HTR-8/SVneo (cell line): Measurements from ENCODE around the gene NPAS3.

Source experiments
- DNase-seq: peaks from one replicate; pipeline ENCODE4 v3.0.0; 2011; ENCODE audit warnings: low spot score, mixed read lengths; ENCODE audit not compliant: insufficient read length
- FAIRE-seq: peaks from 2 replicates; lab custom pipeline; 2011; peaks lifted over from hg19 to GRCh38; lab: Jason Lieb, UNC

Gene NPAS3

DNA sequence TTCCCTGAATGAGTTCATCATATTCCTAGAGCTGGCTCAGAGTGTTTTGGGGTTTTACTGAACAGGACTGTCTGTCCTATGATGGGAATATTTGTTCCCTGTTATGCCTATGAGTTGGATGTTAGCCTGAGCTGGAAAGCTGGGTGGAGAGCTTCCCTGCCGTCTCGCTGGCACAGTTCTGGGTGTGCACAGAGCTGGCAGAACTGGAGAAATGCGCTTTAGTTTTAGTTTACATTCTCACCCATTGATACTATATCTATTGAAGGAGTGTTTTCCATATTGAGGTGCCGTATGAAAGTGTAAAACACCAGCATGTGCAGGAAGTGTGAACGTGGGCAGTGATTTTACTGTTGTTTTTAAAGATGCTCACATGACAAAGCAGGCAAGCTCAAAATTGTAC is 549.9 kb downstream of the NPAS3 start:
- DNase-seq: no peak
- FAIRE-seq: no peak

DNA sequence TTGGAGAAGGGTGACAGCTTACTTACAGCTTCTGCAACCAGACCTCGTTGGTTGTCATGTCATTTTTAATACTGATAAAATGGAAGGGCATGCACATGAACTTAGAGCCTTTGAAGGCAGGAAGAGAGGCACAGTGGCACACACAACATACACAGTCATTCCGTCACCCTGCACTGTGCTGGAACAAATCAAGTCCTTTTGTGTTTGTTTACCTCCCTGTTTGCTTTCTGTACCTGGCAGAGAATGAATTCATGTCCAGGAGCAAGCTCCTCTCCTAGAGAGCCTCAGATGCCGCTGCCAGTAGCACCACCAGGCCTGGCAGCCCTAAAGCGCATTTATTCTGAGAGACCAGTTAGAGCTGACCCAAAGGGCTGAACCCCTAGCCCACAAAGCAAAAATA is 551.9 kb downstream of the NPAS3 start:
- DNase-seq (no peak), FAIRE-seq (peak; percentile 4)

DNA sequence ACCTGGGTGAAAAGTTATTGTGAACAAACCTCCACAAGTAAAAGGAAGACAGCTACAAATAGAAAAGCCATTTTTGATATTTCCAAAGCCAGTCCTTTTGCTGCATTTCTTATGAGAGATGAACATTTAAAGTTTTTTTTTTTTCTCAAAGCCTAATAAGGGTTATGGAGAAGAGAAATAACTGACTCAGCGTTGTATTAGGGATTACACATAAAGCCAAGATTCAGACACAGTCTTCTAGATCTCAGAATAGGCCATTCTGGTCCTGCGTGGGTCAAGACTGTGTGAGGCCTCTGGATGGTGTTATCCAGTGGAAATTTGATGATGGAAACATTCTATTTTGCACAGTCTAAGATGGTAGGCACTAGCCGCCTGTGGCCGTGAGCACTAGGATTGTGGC is 552.4 kb downstream of the NPAS3 start:
- FAIRE-seq (no peak), DNase-seq (no peak)

DNA sequence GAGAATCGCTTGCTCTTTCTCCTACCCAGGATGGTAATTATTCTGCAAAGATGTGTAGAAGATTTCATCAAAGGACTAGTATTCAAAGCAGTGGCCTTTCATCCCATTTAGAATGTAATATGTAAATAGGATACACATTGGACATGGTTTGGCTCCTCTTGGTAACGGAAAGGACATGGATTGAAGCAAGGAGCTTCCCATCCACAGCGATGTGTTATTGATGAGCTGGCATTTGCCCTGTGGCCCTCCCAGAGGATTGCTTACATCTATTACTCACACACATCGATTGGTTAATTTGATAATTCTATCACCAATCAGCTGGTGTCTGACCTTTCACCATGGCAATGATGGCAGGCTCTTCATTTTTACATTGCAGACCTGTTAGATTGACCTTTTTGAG is 553.8 kb downstream of the NPAS3 start:
- no peak for DNase-seq
- no peak for FAIRE-seq

DNA sequence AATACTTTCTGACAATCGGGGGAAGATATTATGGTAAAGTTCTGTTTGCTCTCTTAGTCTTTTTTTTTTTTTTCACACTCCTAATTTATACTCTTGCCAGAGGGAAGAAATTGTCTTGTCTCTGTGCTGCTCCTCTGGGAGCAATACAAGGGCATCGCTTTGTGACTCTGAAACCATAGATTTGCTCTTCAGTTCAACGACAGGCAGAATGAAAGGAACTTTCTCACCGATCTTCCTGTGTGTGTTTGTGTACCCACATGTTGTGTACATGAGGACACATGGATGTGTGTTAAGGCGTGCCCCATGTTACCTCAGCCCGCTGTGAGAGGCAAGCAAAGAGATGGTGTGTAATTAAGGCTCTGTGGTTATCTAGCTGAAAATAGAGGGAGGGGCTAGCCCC is 554.6 kb downstream of the NPAS3 start:
- DNase-seq (no peak), FAIRE-seq (peak; percentile 16)

DNA sequence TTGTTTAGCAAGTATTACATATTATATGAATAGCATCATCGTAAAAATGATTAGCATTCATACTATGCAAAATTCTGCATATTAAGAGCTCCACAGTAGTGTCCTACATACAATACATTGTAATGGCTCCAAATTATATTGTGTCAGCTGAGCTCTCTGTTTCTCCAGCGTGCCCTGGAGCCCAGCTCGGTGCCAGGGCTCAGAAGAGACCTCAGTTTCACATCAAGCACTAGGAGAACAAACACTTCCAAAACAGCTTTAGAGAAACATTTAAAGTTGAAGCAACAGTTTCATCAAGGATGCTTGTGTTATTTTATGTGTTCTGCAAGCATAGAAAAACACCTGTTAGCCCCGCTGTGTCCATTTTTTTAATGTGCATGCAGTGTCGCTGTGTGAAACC is 555.3 kb downstream of the NPAS3 start:
- FAIRE-seq: no peak
- no peak for DNase-seq

DNA sequence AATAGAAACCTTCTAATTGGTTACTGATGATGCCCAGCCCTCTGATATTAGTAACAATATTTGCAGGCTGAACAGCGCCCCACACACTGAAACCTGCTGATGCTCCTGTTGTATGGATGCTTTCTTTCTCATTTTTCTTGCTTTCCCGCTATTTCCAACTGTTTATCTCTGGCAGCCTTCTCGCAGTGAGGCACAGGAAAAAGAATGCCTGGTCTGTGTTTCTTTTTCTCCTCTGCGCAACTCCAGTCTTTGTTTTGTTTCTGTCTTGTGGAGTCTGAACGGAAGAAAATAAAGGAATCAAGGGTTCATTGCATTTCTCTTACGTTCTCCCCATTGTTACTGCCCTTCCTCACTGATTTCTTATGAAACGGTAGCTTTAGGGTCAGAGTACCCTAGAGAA is 561.0 kb downstream of the NPAS3 start:
- DNase-seq (no peak), FAIRE-seq (no peak)

DNA sequence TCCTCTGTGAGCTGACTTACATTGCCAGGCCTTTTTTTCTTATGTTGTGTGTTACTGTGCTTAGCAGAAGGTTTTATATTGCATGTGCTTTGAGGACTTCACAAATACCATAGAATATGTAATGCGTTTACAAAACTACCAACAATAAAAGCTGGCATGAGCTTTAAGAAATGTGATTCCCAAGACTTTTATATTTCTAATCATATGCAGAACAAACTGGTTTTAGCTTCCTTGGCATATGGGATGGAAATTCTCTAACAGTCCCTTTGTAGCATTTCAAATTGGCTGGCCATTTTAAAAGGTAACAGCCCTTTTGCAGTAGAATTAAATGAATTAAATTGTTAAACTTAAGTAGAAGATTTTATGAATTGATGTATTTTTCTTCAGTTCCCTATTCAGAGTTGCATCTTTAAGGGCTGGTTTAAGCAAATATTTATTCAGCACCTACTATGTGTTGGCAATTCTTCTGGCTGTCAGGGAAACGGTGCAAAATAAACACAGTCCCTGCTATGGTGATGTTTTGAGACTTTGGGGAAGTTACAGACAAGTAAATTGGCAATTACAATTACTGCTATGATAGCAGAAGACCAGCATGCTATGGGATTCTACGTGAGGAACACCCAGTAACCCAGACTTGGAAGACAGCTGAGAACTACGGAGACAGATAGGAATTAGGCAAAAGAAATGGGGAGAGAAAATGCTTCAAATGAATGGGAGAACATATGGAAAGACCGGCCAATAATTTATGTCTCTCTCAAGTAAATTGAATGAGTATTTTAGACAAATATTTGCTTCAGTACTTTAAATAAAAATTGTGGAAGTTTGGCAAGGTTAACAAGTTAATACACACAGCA is 565.8 kb downstream of the NPAS3 start:
- DNase-seq (no peak), FAIRE-seq (no peak)

DNA sequence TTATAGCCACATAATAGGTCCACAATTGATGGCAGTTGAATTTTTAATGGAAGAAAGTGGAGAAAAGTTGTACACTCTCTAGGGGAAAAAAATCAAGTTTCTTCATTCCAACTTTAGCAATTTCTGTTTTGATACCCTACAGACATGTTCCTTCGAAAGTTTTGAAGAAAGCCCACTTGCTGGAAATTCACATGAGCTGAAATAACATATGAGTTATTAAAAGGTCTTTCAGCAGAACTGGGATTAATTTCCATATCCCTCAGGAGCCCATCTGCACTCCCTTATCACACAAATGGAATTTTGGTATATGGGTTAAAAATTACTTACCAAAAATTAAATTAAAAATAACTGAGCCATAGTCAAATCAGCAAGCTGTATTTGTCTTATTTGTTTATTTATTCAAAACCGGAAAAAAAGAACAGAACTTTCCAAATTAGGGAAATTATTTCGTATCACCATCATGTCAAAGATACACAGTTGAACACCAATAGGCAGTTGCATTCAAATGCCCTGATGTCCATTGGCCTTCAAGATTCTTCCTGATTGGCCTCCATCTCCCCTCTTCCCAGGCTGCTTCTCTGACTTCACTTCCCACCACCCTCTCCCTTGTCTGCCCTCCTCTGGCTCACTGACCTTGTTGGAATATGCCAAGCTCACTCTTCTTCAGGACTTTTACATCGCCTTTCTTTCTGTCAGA is 566.7 kb downstream of the NPAS3 start:
- DNase-seq (no peak), FAIRE-seq (no peak)

DNA sequence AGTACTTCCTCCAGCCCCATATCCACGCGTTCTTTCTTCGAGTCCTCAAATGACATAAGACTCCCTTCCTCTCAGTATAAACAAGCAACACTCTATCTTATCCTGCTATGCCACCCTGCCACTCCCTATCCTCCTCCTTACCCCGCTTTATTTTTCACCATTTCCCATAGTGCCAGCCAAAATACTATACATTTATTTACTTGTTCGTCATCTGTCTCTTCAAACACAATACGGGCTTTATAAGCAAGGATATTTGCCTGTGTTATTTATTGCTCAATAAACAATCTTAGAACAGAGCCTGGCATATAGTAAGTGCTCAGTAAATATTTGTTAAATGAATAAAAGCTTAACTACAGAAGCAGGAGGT is 567.3 kb downstream of the NPAS3 start:
- no peak for DNase-seq
- FAIRE-seq: no peak

DNA sequence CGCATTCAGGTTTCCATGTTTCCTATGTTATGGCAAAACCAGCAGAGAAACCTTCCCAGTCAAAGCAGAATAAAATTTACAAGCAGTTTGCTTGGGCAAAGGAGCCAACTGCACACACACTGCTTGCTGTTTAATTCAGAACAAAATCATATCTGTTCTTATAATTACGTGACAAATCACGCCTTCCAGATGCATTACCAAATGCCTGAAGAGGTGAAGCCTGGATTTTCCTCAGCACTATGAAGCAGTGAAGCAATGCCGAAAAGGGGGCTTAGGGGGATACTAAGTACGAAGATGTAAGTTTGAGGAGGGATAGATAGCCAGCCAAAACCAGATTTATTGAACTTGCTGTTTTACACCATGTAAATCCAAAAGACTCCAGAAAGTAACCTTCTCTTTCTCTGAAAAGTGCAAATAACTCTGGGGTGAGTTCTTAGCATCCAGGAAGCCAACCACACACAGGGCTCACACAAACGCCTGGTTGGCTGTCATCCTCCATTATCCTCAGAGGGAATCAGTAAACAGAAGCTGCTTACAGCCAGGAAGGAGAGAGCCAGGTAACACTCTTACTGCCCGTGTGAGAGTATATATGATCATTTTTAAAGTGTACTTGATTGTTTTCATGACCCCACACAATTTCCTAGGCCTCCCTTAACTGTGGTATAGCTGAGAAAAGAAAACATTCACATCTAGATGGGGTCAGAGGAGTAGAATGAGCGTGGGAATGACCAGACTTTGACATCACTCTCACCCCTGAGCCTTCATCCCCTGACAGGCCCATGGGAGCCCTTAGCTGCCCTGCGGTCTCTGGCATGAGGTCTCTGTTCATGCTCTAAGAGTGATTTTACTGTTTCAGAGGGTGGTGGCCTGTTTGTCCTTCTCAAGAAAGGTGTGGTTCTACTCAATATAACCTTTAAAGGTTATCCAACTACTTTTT is 569.7 kb downstream of the NPAS3 start:
- no peak for DNase-seq
- FAIRE-seq: no peak

DNA sequence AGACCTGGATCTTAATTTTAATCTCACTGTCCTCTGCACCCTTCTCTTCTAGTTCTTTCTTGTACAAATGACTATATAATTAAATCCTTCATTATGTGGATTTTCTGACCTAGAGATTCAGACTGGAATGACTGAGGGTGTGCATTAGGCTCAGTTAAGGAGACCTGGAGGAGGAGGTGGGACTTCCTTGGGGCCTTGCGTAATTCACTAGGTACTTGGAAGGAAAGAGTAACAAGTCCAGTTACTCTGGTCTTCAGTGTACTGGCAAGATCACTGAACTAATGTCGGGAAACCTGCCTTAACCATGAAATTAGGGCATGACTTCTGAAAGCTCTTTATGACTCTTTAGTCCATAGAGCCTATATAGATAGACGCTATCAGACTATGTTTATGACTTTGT is 570.8 kb downstream of the NPAS3 start:
- FAIRE-seq: no peak
- no peak for DNase-seq

DNA sequence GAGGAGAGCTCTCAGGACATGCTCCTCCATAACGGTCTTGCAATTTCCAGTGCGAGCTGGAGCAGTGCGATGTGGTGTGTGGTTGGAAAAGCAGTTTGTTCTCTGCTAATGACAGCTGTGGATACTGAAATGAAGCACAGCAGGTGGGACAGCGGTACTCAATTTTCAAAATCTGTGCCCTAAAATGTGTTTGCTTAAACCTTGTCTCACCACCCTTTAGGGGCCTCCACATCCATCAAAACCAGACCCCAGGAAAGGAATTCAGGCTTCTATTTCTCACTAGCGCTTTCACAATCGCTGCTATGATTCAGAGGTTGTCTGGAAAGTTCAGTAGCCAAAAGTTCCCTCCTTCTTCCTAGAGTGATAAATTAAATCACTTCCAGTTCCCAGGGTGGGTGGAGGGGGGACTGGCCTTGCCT is 571.4 kb downstream of the NPAS3 start:
- FAIRE-seq (no peak), DNase-seq (peak; percentile 3)

DNA sequence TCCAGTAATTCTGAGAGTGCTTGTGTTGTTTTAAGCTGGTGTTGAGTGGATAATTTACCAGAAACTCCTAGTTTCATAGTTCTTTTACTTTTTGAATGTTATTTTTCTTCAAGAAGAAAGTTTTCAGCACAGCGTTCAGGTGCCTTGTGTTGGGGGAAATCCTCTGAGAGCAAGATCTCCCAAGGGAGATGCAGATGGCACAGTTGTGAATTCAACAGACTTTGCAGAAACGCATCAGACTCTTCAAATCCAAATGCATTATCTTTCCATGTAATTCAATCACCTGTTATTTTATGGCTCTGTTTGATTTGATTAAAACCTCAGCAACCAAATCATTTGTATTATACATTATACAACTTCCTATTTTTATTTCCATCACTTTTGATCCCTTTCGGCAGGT is 572.3 kb downstream of the NPAS3 start:
- no peak for FAIRE-seq

DNA sequence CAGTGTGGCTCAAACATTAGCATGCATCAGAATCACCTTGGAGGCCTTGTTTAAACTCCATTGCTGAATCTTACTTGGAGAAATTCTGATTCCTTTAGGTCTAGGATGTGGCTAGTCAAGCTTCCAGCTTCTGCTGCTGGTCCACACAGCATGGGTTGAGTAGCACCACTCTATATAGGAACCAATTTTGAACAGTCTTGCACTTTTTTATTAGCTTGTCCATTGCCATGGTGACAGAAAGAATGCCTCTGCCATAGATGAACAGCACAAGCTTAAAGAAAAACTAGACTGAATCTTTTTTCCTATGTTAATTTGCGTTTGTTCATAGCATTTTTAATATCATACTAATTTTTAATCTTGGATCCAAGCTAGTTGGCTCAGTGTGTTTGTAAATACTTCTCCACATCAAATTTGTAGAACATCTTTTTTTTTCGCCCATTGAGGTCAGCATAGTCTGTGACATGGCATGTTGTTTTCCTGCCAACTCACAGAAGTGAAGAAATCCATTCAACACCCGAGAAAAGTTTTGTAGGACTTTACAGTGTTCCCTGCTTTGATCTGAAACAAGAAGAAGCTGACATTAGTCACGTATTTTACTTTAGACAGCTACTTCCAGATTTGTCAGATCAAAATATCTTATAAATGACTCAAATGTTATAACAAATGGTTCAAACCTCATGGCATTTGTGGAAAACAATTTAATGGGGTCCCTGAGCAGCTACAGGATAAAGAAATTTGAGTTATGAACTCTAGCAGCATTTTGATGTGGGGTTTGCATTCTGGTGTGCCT is 573.4 kb downstream of the NPAS3 start:
- FAIRE-seq: no peak
- DNase-seq: peak; percentile 6

More for the DNA sequence above, 572.3 kb downstream of the NPAS3 start:
- no peak for DNase-seq

DNA sequence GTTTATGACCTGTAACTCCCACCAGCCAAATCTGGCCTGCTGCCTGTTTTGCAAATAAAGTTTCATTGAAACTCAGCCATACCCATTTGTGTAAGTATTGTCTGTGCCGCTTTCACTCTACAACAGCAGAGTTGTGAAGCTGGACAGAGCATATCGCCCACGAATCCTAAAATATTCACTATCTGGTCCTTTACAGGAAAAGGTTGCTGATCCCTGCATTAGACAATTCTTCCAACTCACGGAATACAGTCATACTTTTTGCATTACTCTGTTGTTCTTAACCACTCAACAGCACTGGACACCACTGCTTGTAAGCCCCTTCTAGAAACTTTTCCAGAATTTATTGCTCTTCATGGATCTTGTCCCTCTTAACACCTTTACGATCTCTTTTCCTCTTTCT is 576.8 kb downstream of the NPAS3 start:
- no peak for FAIRE-seq
- no peak for DNase-seq

DNA sequence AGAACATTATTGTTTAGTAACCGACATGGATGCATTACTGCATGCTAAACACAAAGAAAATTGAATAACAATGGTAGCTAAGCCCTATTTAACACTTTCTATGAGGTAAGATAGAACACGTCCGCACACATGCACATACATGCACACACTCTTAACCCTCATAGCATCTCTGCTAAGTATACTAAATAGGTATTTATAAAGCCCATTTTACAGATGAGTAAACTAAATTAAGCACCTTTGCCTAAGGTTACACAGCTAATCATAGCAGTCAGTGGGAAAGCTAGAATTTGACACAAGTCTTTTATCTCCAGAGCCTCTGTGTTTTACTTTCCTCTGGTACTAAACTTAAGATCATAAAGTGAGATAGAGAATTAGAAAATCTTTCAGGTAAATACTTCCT is 577.2 kb downstream of the NPAS3 start:
- no peak for FAIRE-seq
- no peak for DNase-seq

DNA sequence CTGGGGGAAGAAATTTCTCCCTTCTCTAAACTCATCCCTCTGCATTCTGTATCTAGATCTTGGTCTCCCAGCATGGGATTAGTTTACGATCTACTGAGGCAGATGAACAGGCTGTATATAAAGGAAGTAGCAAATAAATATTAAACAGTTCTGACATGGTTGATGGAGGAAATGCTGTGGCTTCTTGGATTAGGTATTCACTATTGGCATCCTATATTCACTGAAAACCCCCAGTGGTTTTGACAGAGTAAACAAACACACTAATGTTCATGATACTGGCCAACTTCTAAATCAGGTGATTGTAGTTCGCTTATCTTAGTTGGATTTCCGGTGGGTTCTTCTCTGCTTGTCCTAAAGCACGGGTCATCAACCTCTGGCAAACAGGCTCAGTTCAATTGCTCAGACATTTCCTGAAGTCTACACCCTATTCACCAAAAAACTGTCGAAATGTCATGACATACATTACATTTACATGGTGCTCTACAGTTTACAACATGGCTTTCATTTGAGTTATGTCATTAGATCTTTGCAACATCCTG is 578.3 kb downstream of the NPAS3 start:
- DNase-seq: no peak
- FAIRE-seq: no peak

DNA sequence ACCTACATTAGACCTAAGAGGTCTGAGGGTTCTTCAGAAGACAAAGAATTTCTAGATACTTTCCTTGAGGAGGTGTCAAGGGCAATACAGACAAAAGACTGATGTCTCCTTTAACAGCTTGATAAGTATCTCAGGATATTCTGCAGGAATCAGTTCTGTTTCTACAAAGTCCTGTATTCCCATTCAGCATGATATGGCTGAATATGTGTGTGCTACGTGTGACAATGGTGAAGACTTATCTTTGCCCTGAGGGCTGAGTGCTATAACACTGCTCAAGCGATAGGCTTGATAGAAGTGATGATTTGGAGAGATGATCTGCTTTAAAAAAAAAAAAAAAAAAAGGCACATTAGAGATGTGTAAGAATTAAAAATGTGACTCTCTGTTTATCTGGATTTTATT is 582.5 kb downstream of the NPAS3 start:
- DNase-seq: no peak
- no peak for FAIRE-seq

DNA sequence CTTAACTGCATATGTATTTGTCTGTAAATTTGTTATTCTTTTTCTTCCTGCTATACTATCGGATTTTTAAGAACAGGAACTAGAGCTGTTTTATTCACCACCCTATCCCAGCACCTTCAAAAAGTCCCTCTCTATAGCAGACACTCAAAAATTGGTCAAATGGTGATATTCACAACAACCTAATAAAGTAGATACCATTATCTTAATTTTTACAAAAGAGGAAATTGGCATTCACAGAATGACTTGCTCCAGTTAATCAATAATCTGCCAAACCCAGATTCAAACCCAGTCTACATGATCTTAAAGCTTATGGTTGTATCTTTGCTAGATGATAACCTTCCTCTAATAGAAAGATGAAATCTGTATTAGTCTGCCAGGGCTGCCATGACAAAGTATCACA is 585.6 kb downstream of the NPAS3 start:
- no peak for DNase-seq
- no peak for FAIRE-seq
